ENCODE measurements around the gene MYRFL.

The MYRFL gene

DNA sequence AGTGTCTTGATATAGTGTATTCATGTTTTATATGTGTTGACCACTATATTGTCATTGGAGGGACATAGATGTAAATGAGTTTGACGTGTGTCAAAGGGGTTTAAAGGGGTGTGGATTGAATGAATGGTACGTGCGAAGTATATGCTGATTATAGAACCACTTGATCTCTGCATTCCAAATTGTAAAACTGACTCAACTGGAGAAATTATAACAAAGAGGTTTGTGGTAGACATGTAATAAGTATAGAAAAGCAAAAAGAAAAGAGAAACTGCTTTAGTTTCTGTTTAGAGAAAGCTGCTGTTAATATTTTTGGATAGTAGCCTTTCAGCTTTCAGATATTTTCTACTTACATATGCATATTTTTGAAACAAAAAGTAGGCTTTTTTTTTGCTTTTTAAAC is 8.9 kb upstream of the MYRFL start:
- ATAC-seq (ENCODE audit: insufficient read depth, low read depth): no peak
- Histone ChIP-seq H3K4me2 (ENCODE audit: insufficient read depth, low read length) (no peak overlapping the region), H3K27me3 (ENCODE audit: insufficient read depth, low read length, poor library complexity) (no peaks in the 10 kb centered on the region), H3K9me3 (ENCODE audit: insufficient read depth, low read length, severe bottlenecking) (peaks cover under 1% of the 10 kb centered on the region), H3K27ac (ENCODE audit: low read length) (no peak overlapping the region), H2AFZ (ENCODE audit: low read depth, low read length) (no peak overlapping the region), H4K20me1 (ENCODE audit: insufficient read depth, low read length) (no peaks in the 10 kb centered on the region), H3K36me3 (ENCODE audit: insufficient read depth, low read length) (peaks cover 4% of the 10 kb centered on the region; the same call in 1 of the 2 replicates), H3K9ac (ENCODE audit: low read depth, low read length) (no peak overlapping the region), H3K79me2 (ENCODE audit: insufficient read depth, low read length) (no peaks in the 10 kb centered on the region), H3K4me3 (ENCODE audit: low read depth in 1 of 2, low read length in 2 of 2) (no peak overlapping the region), H3K4me1 (ENCODE audit: insufficient read depth, low read length) (no peaks in the 10 kb centered on the region)
- no peak for TF ChIP-seq EZH2 (IDR thresholded peaks at IDR 0.05; ENCODE audit: borderline replicate concordance, low read depth, low read length, severe bottlenecking)
- TF ChIP-seq, protein P1, sequence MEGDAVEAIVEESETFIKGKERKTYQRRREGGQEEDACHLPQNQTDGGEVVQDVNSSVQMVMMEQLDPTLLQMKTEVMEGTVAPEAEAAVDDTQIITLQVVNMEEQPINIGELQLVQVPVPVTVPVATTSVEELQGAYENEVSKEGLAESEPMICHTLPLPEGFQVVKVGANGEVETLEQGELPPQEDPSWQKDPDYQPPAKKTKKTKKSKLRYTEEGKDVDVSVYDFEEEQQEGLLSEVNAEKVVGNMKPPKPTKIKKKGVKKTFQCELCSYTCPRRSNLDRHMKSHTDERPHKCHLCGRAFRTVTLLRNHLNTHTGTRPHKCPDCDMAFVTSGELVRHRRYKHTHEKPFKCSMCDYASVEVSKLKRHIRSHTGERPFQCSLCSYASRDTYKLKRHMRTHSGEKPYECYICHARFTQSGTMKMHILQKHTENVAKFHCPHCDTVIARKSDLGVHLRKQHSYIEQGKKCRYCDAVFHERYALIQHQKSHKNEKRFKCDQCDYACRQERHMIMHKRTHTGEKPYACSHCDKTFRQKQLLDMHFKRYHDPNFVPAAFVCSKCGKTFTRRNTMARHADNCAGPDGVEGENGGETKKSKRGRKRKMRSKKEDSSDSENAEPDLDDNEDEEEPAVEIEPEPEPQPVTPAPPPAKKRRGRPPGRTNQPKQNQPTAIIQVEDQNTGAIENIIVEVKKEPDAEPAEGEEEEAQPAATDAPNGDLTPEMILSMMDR (IDR thresholded peaks at IDR 0.05; ENCODE audit: borderline replicate concordance, extremely low read depth, low read length, poor library complexity, severe bottlenecking): no peak
- no peak for DNase-seq

GRCh38 chr12:69821032-69821455 is 4.0 kb upstream of the MYRFL start:
- Histone ChIP-seq H3K9me3 (ENCODE audit: insufficient read depth, low read length, severe bottlenecking) (no peaks in the 10 kb centered on the region), H2AFZ (ENCODE audit: low read depth, low read length) (no peak overlapping the region), H3K4me2 (ENCODE audit: insufficient read depth, low read length) (no peak overlapping the region), H3K27ac (ENCODE audit: low read length) (no peak overlapping the region), H3K4me1 (ENCODE audit: insufficient read depth, low read length) (no peaks in the 10 kb centered on the region), H3K36me3 (ENCODE audit: insufficient read depth, low read length) (no peaks in the 10 kb centered on the region), H3K9ac (ENCODE audit: low read depth, low read length) (no peak overlapping the region), H4K20me1 (ENCODE audit: insufficient read depth, low read length) (no peaks in the 10 kb centered on the region), H3K27me3 (ENCODE audit: insufficient read depth, low read length, poor library complexity) (no peaks in the 10 kb centered on the region), H3K4me3 (ENCODE audit: low read depth in 1 of 2, low read length in 2 of 2) (no peak overlapping the region), H3K79me2 (ENCODE audit: insufficient read depth, low read length) (no peaks in the 10 kb centered on the region)
- ATAC-seq (ENCODE audit: insufficient read depth, low read depth) (no peak), DNase-seq (no peak)
- TF ChIP-seq, protein P1 (IDR thresholded peaks at IDR 0.05; ENCODE audit: borderline replicate concordance, extremely low read depth, low read length, poor library complexity, severe bottlenecking): no peak
- TF ChIP-seq EZH2 (IDR thresholded peaks at IDR 0.05; ENCODE audit: borderline replicate concordance, low read depth, low read length, severe bottlenecking): no peak

DNA sequence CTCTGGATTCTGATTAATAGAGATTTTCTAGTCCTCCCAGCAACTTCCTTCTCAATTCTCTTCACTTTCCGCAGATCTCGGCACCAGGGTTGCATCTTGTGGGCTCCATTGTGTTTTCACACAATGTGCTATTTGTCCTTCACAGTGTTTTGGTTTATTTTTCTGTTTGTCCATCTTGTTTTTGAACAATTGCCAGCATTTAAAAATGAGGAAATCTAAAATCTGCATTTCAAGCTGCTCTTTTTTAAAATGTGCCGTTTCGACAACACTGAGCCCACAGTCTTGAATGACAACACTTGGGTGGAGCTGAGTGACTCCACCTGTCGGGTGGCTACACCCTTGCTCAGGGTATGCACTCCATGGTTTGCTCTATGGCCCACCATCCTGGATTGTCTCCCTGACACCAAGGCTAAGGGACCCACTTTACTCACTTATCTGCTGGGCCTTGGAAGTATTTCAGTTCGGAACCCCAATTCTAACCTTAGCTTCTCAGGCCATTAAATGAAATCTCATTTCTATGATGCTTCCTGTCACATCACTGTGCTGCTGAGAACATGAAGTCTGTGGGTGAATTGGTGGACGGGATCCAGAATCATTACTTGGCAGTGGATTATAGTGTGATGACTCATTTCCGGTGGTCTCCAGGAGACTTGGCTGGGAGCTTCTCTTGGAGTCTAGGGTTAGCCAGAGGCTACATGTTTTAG is 3.4 kb upstream of the MYRFL start:
- TF ChIP-seq EZH2 (IDR thresholded peaks at IDR 0.05; ENCODE audit: borderline replicate concordance, low read depth, low read length, severe bottlenecking): no peak
- TF ChIP-seq, protein P1 (IDR thresholded peaks at IDR 0.05; ENCODE audit: borderline replicate concordance, extremely low read depth, low read length, poor library complexity, severe bottlenecking): no peak
- H3K27ac ChIP-seq (ENCODE audit: low read length): no peak overlapping the region
- H2AFZ ChIP-seq (ENCODE audit: low read depth, low read length): no peak overlapping the region
- no peak overlapping the region for H3K4me3 ChIP-seq (ENCODE audit: low read depth in 1 of 2, low read length in 2 of 2)
- no peaks in the 10 kb centered on the region for H3K27me3 ChIP-seq (ENCODE audit: insufficient read depth, low read length, poor library complexity)
- H3K36me3 ChIP-seq (ENCODE audit: insufficient read depth, low read length): no peaks in the 10 kb centered on the region
- no peaks in the 10 kb centered on the region for H3K4me1 ChIP-seq (ENCODE audit: insufficient read depth, low read length)
- ATAC-seq (ENCODE audit: insufficient read depth, low read depth) (no peak), DNase-seq (no peak)
- no peaks in the 10 kb centered on the region for H3K9me3 ChIP-seq (ENCODE audit: insufficient read depth, low read length, severe bottlenecking)
- no peak overlapping the region for H3K9ac ChIP-seq (ENCODE audit: low read depth, low read length)
- H4K20me1 ChIP-seq (ENCODE audit: insufficient read depth, low read length): no peaks in the 10 kb centered on the region
- no peak overlapping the region for H3K4me2 ChIP-seq (ENCODE audit: insufficient read depth, low read length)
- no peaks in the 10 kb centered on the region for H3K79me2 ChIP-seq (ENCODE audit: insufficient read depth, low read length)

Measured in DND-41 (cell line).